A204.1 (cell line): ENCODE data around the gene MDM1.

Source experiments
- FAIRE-seq: peaks from 2 replicates; lab custom pipeline; 2012; peaks lifted over from hg19 to GRCh38; lab: Jason Lieb, UNC

MDM1 gene

GRCh38 chr12:68356986-68357385, 24.8 kb upstream of the MDM1 start:
- no peak for FAIRE-seq

DNA sequence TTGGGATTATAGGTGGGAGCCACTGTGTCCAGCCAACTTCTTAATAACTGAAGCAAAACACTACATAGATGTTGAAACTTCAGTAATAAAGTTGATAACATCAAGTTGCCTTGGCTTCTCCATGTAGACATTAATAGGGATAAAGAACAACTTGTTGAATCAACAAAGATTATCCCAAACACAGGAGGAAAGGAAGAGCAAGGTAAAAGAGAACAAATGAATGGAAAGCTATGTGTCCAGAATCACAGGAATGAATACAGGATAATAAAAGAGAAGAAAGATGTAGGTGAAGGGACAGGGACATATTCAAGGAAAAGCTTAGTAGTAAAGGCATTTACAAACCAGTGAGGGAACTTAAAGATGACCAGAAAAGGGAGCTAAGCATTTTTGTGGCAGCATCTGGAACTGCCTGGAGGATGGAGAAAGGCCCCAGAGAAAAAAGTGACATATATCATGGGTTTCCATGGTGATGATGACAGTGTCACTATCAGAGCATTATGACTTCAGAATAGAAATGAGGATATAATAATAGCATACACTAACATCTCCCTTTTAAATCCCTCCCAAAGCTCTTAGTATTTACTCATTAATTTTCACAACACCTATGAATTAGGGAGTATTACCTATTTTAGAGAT, 24.0 kb upstream of the MDM1 start:
- no peak for FAIRE-seq

DNA sequence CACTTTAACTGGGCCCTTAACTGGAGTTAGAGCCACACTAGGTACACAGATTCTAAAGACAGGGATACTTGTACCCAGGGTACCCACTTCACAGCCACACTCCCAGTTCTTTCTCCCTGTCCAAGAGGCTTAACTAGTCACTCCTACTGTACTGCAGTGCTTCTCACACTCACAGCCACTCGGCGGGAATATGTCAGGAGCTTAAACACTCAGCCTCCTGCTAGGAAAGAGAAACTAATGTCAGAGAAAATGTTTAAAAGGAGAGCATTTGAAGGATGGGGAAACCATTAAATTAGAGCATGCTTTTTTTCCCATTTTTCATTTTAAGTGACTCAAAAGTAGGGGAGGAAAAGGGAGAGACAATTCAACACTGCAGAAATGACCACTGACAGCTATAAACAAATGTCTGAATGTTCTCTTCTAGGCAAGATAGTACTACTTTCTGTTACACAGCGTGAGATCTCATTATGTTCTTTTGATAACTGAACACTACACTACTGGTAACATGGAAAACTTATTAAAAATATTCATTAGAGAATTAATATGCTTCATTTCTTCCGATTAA, 22.9 kb upstream of the MDM1 start:
- no peak for FAIRE-seq

GRCh38 chr12:68352067-68352466, 19.9 kb upstream of the MDM1 start:
- no peak for FAIRE-seq

- FAIRE-seq: no peak
Measured at GRCh38 chr12:68350753-68351152, 18.6 kb upstream of the MDM1 start.

DNA sequence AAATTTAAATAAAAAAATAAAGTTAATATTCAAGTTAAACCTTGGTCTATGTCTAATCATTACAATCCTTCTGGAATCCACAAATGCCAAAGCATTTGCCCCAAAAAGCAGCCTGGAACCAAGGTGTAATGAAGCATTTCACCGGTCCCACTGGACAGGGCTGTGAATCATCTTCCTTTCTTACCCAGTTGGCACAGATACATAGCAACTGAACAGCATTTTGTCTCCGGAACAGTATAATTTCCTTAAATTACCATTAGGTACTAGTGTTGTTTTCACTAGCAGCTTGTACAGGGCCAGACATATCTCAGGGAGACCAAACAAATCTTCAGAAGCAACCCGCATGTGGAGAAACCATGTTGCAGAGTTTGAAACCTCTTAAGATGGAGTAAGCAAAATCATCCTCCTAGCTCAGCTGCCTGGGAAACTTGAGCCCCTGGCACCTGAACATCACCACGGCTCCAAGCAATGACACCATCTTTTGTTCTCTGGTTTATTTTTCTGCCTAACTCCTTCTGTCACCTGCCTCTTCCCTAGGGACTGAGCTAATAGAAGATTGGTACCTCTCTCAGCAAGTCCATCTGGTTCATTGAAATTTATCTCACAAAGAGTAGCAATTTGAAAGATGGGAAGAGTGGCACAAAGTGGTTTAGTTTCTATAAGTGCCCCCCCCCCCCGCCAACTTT, 17.9 kb upstream of the MDM1 start:
- FAIRE-seq: no peak

- FAIRE-seq: no peak
Measured at GRCh38 chr12:68349220-68349621, 17.1 kb upstream of the MDM1 start.

- FAIRE-seq: no peak
Measured at GRCh38 chr12:68348419-68348818, 16.3 kb upstream of the MDM1 start.

- FAIRE-seq: no peak
Measured at GRCh38 chr12:68345763-68346162, 13.6 kb upstream of the MDM1 start.

DNA sequence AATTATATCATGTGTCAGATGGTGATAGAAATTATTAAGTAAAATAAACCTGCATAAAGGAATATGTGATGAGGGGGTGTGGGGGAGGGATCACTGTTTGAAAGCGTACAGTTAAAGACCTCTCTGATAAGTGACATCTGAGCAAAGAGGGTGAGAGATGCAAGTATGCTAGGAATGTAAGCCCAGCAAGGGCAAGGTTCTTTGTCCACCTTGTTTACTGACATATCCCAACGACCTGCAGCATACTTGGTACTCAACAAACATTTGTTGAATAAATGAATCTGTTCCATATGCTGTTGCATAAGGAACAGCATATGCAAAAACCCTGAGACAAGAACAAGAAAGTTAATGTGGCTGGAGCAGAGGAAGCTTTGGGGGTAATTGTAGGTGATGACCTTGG, 12.0 kb upstream of the MDM1 start:
- FAIRE-seq: no peak

- FAIRE-seq: no peak
Measured at GRCh38 chr12:68342966-68343365, 10.8 kb upstream of the MDM1 start.

GRCh38 chr12:68341822-68342221, 9.7 kb upstream of the MDM1 start:
- no peak for FAIRE-seq

GRCh38 chr12:68340404-68341270, 8.5 kb upstream of the MDM1 start:
- FAIRE-seq: no peak

DNA sequence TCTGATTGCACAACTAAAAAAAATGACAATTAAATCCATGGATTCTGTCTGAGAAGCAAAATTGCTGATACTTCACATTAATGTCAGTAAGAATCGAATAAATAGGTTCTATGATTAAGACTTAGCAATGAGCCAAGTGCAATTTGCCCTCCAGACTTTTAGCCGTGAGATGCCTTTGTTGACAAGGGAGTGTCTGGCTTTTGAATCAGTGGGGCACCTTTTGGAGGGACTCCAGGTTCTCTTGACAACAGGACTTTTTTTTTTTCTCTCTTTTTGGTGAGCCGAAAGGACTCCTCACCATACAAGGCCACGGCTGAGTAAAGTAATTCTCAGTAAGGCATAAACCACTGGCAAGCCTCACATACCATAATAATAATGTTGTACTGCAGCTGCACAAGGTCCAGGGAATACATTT, 4.7 kb upstream of the MDM1 start:
- no peak for FAIRE-seq

- FAIRE-seq: no peak
Measured at GRCh38 chr12:68335462-68335861, 3.3 kb upstream of the MDM1 start.

DNA sequence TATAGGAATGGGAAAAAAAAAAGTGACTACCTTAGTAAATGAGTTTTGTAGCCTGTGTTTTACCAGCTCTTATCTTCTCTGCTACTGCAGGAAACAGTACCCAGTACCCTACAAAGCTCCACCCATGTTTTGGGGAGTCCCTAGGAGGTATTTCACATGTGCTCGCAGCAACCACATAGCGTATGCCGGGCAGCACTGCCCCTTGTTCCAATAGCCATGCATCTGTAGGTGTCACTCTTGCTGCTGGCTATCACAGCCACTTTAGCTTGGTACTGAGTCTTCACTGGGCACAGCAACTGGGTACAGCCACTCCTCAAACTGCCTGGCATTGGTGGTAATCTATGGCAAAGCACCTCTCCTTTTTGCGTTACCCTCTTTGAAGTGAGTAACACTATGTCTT, 2.0 kb upstream of the MDM1 start:
- FAIRE-seq: no peak

- no peak for FAIRE-seq
Measured at GRCh38 chr12:68332728-68333630, 817 bp upstream of the MDM1 start.

GRCh38 chr12:68331500-68331868, 678 bp downstream of the MDM1 start:
- no peak for FAIRE-seq

DNA sequence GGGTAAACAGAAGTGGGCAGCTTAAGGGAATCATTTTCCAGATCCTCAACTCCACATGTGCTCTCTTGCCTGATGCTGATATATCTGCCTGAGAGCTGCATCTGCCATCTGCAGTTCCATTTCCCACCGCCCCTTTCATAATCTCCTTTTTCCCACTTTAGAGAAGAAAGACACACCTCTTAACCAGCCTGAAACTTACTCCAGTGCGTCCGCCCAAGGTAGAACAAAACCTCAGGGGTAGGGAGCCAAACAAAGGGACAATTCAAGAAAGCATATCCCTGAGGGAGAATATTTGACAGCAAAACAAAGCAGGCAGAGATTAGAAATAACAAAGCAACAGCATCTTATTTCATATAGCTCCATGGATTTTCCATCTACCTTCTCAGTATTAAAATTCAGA, 4.3 kb downstream of the MDM1 start:
- FAIRE-seq: no peak

- no peak for FAIRE-seq
Measured at GRCh38 chr12:68326716-68327115, 5.4 kb downstream of the MDM1 start.

- FAIRE-seq: no peak
Measured at GRCh38 chr12:68325966-68326365, 6.2 kb downstream of the MDM1 start.

DNA sequence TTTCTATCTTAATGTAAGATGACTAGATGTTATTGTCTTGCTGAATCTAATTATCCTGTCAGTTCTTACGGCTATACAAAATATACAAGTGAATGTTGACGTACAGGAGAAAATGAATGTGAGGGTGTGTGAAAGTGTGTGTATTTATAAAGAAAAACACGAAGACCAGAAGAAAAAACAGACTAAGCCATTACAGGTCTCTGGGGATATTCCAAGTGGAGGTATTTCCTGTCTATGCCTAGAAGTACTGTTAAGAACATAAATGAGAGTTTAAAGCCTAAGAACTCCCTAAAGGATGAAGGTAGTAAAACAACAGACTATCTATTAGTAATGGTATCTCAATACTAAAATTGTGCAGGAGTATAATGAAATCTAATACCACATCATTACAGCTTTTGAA, 7.6 kb downstream of the MDM1 start:
- no peak for FAIRE-seq
